Stimulated activated CD4-positive, alpha-beta T cell treated with anti-CD3 and anti-CD28 coated beads, TNF-alpha, amount 100 ng/mL, for 24 hours (primary cell): ENCODE data around the gene CADPS2.
"Not testable (repeated sequence)": the region's sequence is repeated elsewhere in the genome, so short reads cannot be mapped to it uniquely, and the experiment has no call there.

Experiments
- DNase-seq, 3 experiments: peaks; one replicate each; pipeline ENCODE4 v3.0.0-alpha.2; 2020; ENCODE audit warnings: low read depth in 3 of 3

The CADPS2 gene

DNA sequence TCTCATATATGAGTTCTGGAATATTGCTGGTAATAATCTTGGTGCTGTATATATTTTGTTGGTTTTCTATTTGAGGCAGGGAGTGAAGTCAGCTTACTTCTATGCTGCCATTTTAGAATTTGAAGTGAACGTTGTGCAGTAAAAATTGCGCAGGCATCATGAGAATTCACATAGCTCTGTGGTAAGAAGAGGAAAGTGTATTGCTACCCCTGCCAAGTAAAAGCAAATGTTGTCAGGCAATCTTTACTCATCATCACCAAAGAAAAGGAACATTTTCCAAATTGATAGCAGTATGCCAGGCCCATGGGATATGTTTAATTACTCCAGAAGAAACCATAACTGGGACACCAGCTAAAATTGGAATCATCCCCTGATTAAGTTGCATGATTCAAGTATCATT is 595.1 kb downstream of the CADPS2 start:
- no peak for DNase-seq

DNA sequence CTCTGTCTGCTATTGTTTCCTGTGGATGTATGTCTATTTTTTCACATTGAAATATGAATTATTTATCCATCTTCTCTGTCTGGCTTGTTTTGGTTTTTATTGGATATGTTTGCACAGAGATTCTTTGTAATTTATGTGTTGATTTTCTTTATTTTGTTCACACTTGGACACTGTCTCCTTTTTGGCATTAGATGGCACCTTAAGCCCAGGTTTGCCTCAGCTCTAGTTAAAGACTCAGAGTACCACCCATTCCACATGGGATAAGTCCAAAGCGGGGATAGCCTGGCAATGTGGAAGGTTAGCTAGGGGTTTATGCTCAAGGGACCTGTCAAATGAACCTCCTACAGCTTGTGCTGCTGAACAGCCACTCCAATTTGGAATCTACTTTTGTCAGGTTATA is 595.8 kb downstream of the CADPS2 start:
- no peak for DNase-seq

DNA sequence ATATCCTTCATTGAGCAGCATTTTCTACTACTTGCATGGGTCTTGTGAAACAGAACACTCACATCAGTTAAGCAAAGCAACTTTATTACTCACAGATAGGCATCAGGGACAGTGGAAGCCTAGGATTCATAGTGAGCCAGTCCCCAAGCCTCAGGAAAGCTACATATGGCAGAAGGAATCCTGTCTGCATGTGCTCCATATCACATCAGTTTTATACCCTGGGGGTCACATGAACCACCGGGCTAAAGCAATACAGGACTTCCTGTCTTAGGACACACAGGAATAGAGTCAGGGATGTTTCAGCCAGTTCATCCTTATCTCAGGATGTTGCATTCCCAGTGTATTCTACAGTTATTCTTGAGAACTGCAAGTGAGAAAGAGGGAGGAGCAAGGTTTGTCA is 596.8 kb downstream of the CADPS2 start:
- no peak for DNase-seq

DNA sequence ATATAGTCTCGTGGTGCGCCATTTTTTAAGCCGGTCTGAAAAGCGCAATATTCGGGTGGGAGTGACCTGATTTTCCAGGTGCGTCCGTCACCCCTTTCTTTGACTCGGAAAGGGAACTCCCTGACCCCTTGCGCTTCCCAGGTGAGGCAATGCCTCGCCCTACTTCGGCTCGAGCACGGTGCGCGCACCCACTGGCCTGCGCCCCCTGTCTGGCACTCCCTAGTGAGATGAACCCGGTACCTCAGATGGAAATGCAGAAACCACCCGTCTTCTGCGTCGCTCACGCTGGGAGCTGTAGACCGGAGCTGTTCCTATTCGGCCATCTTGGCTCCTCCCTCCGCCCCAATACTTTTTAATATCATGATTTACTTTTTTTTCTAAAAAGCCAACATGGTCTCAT is 601.7 kb downstream of the CADPS2 start:
- DNase-seq: not testable (repeated sequence)

DNA sequence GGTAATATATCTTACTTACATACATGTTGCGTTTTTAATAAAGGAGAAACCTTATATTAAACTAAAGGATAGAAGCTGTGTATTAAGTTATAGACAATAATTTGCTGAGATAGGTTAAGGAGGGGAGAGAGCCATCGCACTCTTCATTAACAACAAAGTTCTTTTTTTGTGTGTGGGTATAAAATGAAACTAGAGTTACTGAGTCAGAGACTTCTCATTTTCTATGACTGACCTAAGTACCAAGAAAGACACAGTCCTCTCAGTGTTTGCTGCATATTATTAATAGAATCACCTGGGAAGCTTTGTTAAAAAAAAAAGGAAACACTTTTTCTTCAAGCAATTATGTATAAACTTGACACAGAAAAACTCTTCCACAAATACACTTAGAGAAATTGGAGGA is 613.1 kb downstream of the CADPS2 start:
- no peak for DNase-seq

DNA sequence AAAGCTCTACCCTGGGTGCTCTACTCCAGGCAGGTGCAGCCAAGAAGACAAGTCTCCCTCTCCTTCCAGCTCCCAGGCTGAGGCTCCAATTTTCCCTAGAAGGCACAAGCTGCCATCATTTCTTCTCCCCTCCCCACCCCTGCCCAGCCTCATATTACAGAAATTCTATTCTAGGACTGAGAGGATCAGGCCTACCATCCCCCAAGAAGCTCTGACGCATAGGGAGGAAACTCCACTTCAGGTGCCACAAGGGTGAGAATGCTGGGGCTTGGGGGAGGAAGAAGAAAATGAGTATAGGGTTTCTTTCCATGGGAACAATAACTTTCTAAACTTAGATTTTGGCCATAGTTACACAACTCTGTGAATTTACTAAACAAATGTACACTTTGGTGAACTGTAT is 617.0 kb downstream of the CADPS2 start:
- DNase-seq: no peak
